ENCODE results near the gene CXCR1. TPM values are rescaled to one million over a fixed set of nuclear protein-coding genes. Genes with fewer than 3 reads are reported as not detected.

CXCR1 gene
- total and polyA plus RNA-seq, 11 donors, result 0.08 to 1.9 (median 0.47) TPM

GRCh38 chr2:218130822-218131221 lies 35.9 kb downstream of the CXCR1 start:
- no peaks in the 10 kb centered on the region for H3K36me3 ChIP-seq
- no peak overlapping the region for H3K27ac ChIP-seq
- no peak for TF ChIP-seq POLR2A (IDR thresholded peaks at IDR 0.05)
- TF ChIP-seq CTCF (IDR thresholded peaks at IDR 0.05), result no peak
- DNase-seq (no peak), ATAC-seq (no peak)
- H3K4me1 ChIP-seq, result peaks cover 0 to 3% (median 0%) of the 10 kb centered on the region in 12 donors
- H3K4me3 ChIP-seq, result no peak overlapping the region
- intact Hi-C loops (cut with DNase I), result no loop called here
- H3K27me3 ChIP-seq, result peaks cover 0 to 8% (median 0%) of the 10 kb centered on the region in 9 donors
- no peaks in the 10 kb centered on the region for H3K9me3 ChIP-seq

- DNase-seq (no peak), ATAC-seq (no peak)
- Histone ChIP-seq H3K27ac (no peak overlapping the region), H3K9me3 (no peaks in the 10 kb centered on the region), H3K27me3 (peaks cover 0 to 8% (median 0%) of the 10 kb centered on the region in 9 donors), H3K4me3 (no peak overlapping the region), H3K36me3 (no peaks in the 10 kb centered on the region), H3K4me1 (peaks cover 0 to 5% (median 0%) of the 10 kb centered on the region in 12 donors)
- 89 to 99% (median 94%) methylated on average over 2 of the region's 2 CpGs for WGBS, 4 donors
- intact Hi-C loops (cut with DNase I), result no loop called here
- TF ChIP-seq POLR2A (IDR thresholded peaks at IDR 0.05) (no peak), CTCF (IDR thresholded peaks at IDR 0.05) (no peak)
Measured at GRCh38 chr2:218130377-218130776, 36.4 kb downstream of the CXCR1 start.

- Histone ChIP-seq H3K4me3 (no peak overlapping the region), H3K9me3 (no peaks in the 10 kb centered on the region), H3K27ac (no peak overlapping the region), H3K27me3 (peaks cover 0 to 8% (median 0%) of the 10 kb centered on the region in 9 donors), H3K36me3 (no peaks in the 10 kb centered on the region), H3K4me1 (peaks cover 0 to 13% (median 1%) of the 10 kb centered on the region in 12 donors)
- ATAC-seq (no peak), DNase-seq (no peak)
- 77 to 87% (median 83%) methylated on average over 6 of the region's 6 CpGs for WGBS, 4 donors
- intact Hi-C loops (cut with DNase I), result no loop called here
- no peak for TF ChIP-seq CTCF (IDR thresholded peaks at IDR 0.05)
Measured at GRCh38 chr2:218129458-218130135, 37.2 kb downstream of the CXCR1 start.

GRCh38 chr2:218128781-218129457 lies 37.8 kb downstream of the CXCR1 start:
- intact Hi-C loops (cut with DNase I), result no loop called here
- no peak for TF ChIP-seq CTCF (IDR thresholded peaks at IDR 0.05)
- TF ChIP-seq POLR2A (IDR thresholded peaks at IDR 0.05), result no peak
- Histone ChIP-seq H3K4me1 (peaks cover 0 to 14% (median 1%) of the 10 kb centered on the region in 12 donors), H3K36me3 (no peaks in the 10 kb centered on the region), H3K27ac (no peak overlapping the region), H3K9me3 (no peaks in the 10 kb centered on the region), H3K27me3 (peaks cover 0 to 8% (median 0%) of the 10 kb centered on the region in 9 donors), H3K4me3 (no peak overlapping the region)
- no peak for ATAC-seq
- no peak for DNase-seq
- 69 to 81% (median 71%) methylated on average over 6 of the region's 6 CpGs for WGBS, 4 donors
